GM19240 (cell line): Measurements from ENCODE around the gene ARPC2.

Experiments used
- DNase-seq: peaks from one replicate; pipeline ENCODE4 v3.0.0; 2011; ENCODE audit warnings: low spot score; ENCODE audit not compliant: insufficient read length

The ARPC2 gene

DNA sequence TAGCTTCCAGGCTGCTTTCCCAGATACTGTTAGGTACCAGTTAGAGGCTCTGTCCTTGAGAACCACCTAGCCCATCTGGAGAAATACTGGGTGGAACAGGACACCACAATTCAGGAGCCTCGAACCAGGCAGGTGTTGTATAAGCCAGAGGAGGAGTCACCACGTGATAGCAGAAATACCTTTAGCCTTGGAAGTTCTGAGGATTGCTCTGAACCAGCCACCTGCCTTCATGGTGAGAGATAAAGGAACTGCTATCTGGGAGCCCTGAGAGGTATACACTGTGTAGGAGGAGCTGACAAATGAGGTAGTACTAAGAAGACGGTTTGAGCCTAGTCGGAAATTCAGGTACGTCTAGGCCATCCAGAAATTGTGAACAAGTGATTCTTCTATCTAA is 36.2 kb downstream of the ARPC2 start:
- no peak for DNase-seq

DNA sequence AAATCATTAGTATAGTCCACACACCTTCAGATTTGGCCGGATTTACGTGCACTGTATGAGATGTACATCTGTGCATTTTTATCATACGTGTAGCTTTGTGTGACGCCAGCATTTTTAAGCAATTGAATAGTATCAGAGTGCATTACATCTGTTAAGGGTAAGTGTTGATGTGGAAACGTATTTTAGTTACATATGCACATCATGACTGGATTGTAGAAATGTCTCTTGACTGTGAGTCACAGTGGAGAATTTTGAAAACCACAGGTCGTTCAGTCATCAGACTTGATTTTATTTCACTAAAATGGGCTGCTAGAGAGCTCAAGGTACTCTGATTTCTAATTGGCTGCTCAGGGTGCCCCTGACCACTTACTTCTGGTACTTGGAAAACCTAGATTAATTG is 38.5 kb downstream of the ARPC2 start:
- DNase-seq = no peak

DNA sequence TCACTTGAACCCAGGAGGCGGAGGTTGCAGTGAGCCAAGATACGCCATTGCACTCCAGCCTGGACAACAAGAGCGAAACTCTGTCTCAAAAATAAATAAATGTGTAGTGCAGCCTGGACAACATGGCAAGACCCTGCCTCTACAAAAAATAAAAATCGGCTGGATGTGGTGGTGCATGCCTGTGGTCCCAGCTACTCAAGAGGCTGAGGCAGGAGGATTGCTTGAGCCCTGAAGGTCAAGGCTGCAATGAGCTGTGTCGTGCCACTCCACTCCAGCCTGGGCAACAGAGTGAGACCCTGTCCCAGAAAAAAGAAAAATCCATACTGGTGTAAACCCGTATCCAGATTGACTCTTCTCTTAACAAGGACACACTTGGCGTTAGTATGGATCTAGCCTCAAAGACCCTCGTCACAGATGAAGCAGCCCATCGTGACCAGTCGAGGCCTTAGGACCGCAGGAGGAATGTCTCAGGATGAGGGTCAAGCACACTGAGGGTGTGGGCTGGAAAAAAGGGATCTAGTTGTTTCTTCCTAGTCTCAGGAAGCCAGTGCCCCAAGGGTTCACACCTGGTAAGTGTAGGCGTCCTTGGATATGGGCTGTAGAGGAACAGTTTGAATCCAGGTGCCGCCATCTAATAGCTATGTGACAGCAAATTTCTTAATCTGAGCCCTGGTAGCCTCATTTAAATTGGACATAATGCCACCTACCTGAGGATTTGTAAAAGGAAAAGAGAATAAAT is 39.8 kb downstream of the ARPC2 start:
- DNase-seq = no peak

DNA sequence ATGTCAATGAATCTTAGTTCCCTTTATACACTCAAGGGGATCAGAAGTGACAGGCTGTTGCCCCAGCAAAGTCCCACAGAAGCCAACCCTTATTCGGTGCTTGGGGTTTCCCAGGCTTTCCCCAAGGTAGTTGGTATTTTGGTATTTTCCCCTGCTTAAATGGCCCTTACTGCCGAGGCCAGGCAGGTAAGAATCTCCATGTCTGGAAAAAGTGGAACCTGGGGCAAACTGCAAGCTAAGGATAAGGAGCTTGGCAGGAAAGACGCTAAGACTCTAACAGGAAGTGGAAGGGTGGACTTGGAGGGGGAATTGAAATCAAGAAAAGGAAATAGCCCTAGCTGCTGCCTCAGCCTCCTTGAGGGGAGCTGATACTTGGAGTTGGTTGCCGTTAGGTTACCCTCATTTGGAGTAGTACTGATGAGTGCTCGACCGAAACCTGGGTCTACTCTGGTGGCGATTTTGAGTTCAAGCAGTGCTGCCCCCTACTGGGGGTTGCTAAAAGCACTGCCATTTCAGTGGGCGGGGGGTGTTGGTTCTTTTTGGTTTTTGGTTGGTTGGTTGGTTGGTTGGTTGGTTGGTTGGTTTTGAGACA is 40.5 kb downstream of the ARPC2 start:
- DNase-seq = peak; percentile 77

DNA sequence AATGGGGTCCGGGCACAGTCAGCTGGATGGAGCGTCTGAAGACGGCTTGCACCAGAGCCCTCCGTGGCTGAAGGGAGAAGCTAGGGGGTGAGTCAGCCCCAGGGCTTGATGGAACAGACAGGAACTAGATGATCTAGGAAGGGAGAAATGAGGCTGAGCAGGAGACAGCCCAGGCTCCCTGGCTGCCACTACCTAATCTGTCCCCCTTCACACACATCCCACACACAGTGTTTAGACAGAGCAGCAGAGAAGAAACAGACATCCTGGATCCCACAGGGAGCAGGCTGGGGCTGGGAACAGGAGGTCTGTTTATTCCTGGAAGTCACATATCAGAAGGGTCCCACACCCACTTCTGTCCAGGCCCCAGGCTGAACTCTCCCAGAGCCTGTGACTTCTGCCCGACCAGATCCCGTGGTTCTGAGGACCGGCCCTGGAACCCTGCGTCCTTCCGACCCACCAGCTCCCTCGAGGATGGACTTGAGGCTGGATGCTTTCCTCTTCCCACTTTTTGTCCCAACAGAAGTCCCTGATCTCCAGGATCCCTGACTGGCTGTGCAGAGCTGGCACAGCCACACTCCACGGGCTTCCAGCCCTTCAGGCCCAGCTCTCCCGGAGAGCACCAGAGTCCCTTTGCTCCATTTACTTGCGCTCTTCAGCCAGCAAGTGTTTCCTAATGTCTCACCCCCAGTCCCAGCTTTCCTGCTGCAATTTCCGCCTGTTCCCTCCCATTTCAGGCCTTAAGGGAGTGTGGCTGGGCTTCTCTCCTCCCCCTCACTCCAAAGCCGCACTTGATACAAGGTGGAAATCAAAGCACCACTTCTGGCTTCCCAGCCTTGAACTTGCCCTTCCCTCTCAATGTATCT is 42.3 kb downstream of the ARPC2 start:
- no peak for DNase-seq

DNA sequence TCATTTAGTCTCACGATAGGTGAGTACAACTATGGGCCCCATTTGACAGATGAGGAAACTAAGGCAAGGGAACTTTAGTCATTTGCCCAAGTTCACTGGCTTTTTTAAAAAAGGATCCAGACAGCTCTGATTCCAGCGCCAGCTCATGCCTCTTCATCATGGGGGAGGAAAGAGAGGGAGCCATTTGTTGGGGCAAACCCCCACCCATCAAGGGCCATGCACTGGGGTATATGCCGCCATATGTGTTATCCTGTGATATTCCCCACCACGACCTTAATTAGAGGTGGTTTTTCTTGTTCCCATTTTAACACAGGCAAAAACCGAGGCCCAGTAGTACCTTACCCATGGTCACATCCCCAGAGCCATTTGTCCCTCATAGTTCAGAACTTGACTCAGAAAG is 43.2 kb downstream of the ARPC2 start:
- DNase-seq = no peak

DNA sequence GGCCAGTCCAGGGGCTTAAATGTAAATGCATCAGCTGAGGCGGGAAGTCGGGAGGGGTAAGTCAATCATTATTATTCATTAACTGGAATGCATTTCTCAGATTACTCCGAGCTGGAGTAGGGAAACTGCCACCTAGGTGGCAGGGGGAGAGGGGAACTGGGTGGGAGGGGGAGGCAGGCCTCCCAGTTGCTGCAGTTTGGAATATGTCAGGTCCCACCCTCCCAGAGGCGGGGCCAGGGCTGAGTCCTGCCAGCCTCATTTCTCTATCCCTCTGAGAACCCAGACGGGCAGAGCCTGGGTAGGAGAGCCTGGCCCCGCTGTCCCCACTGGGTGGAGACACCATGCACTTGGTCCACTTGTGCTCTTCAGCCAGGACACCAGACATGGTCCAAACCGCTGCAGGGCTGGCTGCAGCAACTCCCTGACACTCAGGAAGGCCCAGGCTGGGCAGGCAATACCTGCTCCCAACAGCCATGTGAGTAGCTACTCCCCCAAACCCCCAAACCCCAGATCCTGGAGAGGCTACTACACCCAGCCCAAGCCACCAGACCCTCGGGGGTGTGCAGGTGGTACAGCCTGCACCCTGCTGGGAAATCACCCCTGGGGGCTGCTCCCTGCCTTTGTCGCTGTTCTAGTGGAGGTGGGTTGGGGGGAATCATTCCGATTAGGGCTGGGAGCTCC is 43.9 kb downstream of the ARPC2 start, which contains the start of gene GPBAR1:
GPBAR1 (plus strand) TSS at position 274 of the 681 bp plus-strand sequence. CDS start 1,710 bp downstream, outside the sequence.
- DNase-seq = no peak

DNA sequence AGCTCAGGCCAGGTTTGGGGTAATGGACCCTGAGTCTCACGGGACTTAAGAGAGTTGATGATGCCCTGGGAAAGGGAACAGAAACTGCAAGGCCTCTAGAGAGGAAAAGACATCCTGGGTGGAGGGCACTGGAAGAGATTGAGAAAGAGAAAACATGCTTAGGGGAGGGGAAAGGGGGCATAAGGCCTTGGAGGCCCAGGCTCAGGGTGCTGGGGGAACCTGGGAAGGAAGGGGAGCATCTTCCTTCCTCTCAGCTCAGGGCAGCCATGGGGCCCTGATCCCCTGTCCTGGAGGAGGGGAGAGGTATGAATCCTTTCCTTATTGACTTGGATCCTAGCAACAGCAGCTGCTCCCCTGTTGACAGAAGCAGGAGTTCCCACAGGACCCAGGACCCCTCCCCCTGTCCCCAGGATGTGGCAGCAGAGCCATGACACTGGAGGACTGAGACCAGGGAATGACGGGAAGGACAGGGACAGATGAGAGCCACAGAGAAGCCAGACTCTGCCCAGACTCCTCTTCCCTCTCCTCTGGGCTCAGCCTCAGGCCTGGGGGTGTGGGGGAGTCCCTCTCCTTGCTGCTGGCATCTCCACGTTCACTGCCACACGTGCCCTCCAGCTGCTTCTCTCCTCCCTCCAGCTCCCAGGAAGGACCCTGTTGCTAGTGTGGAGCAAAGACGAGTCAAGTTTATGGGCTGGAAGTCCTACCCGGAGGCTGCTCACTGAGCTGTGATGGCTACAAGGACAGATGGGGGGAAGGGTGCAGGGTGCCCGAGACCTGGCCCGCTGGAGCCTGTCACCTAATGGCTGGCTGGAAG is 44.6 kb downstream of the ARPC2 start:
- DNase-seq = no peak

DNA sequence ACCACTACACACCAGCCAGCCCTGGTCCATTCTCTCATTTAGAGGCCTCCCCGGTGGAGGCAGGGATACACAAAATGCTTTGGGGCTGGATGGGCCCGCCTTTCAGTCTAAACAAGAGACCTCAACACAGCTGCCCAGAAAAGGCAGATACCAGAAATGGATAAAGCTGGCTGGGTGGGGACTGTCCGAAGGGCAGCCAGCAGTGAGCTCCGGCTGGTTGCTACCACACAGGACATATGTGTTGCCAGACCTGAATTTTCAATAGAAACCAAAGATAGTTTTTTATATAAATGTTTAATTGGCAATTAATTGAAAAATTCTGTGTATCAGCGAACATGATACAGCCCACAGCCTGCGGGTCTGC is 45.2 kb downstream of the ARPC2 start:
- no peak for DNase-seq

DNA sequence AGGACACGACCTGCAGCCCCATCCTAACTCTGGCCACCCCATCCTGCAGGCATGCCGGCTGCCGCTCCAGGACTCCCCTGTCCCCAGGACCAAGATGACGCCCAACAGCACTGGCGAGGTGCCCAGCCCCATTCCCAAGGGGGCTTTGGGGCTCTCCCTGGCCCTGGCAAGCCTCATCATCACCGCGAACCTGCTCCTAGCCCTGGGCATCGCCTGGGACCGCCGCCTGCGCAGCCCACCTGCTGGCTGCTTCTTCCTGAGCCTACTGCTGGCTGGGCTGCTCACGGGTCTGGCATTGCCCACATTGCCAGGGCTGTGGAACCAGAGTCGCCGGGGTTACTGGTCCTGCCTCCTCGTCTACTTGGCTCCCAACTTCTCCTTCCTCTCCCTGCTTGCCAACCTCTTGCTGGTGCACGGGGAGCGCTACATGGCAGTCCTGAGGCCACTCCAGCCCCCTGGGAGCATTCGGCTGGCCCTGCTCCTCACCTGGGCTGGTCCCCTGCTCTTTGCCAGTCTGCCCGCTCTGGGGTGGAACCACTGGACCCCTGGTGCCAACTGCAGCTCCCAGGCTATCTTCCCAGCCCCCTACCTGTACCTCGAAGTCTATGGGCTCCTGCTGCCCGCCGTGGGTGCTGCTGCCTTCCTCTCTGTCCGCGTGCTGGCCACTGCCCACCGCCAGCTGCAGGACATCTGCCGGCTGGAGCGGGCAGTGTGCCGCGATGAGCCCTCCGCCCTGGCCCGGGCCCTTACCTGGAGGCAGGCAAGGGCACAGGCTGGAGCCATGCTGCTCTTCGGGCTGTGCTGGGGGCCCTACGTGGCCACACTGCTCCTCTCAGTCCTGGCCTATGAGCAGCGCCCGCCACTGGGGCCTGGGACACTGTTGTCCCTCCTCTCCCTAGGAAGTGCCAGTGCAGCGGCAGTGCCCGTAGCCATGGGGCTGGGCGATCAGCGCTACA is 45.9 kb downstream of the ARPC2 start:
- no peak for DNase-seq

DNA sequence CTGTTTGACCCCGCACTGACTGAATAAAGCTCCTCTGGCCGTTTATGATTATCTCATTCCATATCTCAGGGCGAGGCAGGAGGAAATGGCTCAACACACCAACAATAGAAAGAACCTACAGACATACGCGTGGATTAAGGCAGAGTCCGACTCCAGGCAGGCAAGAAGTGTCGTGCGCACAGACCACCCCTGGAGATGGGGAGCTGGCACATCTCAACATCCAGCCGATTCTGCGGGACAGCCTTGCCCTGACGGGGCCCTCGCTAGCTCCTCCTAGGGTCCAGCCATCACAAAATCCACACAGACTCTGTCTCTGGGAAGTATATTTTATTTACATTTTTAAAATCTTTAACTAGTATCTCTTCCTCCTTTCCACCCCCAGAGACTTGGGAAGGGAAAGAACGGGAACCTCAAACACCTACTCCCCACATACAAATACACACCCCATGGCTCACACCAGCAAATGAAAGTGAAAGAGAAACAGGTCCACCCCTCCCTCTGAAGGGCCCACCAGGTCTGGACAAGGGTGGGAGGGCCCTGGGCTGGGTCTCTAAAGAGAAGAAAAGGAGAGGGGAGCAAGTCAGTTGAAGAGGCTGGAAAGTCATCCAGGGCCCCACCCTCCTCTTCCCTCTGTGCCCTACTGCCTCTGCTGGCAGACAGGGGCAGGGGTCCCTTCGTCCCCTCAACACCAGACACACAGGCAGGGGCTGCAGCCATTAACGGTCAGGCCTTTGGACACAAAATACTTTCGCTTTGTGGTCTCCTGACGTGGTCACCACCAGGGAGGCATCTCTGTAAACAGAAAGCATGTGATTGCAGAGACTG is 47.0 kb downstream of the ARPC2 start:
- no peak for DNase-seq

DNA sequence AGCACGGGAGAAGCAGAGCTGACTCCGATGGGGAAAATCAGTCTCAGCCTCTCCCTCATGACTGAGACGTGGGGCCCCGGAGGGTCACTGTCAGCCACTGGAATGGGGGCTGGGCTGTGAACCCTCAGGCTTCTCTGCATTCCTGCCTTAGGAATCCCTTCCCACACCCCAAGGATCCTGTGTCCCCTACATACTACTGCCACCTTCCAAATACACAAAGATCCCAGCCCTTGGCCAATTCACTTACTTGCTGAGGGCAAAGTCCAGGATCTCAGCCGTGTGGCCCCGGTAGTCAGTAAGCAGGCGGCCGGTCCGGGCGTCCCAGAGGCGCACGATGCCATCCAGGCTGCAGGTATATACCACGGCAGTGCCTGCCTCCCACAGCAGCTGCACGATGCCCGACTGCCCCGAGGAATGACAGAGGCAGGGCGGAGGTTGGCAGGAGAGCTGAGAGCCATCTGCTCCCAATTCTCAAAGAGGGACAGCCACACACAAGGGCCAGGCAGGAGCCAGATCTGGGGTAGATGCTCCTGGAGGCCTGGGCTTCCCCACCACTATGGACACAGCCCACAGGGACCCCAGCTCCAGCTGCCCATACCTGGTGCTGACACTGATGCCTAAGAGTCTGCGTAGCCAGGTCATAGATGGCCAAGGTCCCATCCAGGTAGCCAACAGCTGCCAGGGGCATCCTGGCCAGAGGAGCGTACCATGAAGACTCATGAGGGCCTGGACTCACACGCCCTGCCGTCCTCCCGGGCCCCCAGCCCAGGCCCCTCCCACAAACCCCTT is 48.0 kb downstream of the ARPC2 start:
- no peak for DNase-seq

DNA sequence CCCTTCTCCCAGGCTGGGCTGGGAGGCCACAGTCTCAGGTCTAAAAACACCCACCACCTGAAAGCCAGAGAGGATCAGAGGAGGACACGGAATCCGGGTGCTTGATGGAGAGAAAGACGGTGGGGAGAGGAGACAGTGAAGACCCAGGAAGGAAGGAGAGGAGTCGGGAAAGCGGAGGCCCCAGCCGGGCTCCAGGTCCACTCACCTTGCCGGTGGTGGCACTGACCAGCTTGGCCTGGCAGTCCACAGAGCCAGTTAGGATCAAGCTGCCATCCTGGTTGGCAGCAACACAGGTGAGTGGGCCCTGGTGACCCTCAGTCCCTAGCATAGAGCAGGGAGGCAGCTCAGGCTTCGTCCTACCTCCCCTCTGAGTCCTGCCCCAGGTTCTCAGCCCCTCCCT is 48.6 kb downstream of the ARPC2 start:
- DNase-seq = no peak

DNA sequence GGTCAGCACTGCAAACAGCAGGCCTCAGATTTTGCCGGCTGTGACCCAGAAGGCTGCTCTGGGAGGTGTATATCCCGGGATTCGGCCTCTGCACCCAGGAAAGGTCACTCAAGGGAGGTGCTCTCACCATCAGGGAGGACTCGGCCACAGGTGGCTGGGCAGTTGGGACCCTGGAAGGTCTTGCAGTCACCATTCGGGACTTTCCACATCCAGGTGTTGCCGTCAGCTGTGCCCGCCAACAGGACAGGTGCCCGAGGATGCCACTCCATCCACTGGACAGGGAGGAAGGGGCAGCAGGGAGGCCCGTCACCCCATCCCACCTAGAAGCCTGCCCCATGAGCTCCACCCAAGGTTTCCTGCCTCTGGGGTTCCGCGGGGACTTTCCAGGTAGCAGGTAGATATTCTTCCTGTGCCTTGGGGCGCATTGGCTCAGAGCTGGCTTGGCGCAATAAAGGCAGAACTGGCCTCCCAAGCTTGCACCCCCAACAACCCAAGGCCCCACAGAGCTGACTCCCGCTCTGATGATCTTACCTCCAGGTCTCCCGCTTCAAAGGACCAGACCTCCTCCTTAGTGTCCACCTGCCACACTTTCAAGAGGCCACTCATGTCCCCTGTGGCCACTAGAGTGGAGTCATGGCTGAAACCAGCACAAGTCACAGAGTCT is 49.5 kb downstream of the ARPC2 start:
- DNase-seq = no peak

DNA sequence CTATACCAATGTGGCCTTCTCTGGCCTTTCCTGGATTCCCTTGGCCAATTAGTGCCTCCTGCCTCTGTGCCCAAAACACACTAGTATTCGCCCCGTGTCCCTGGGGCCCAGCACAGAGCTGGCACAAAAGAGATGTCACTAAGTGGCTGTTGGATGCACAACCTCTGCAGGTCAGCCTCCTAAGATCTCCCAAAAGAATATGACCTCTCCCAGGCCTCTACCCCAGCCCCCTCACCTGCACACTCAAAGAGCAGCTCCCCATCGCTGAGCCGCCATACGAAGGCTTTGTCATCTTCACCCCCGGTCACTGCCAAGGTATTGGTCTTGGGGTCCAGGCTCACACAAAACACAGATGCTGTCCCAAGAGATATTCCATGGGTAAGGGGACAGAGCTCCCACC is 50.3 kb downstream of the ARPC2 start:
- no peak for DNase-seq

DNA sequence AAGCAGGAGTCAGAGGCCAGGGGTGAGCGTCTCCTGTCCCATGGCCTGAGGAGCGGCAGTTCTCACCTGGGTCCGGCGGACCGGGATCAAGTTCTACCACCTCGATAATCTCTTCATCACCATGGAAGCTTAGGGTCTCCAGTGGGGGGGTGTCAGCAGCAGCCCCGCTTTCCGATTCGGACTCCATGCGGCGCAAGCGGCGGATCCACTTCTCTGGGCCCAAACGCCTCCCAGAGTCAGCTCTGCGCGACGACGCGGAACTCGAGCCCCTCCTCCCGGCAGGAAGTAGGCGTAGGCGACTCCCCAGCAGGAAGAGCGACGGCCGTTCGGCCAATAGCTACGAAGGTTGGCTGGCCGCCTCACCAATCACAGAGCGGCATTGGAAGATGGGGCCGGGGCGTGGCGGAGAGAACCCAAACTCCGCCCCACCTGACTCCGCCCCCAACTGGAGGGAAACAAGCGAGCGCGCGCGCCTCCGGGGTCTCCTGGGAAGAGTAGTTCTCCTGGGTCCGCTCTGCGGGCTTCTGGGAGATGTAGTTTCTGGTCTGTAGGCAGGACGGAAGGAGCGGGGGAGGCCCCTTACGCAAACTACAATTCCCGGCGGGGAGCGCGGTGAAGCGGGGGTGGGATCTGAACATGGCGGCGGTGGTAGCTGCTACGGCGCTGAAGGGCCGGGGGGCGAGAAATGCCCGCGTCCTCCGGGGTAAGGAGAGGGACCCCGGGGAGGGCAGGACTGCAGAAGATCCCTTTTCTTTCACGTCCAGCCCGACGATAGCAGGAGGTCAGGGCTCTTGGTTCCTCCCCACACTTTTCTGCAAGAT is 53.1 kb downstream of the ARPC2 start, which contains the start of the genes AAMP and PNKD:
AAMP (minus strand) TSS at position 238 of the 821 bp plus-strand sequence; CDS start at position 187, 51 bp downstream.
PNKD (plus strand) TSS at position 620 of the 821 bp plus-strand sequence; CDS start at position 637, 17 bp downstream.
- peak; percentile 99 for DNase-seq
